Stimulated activated CD8-positive, alpha-beta memory T cell treated with anti-CD3 and anti-CD28 coated beads, Interleukin-4, amount 100 ng/mL, for 24 hours (primary cell): ENCODE results near the gene HDAC4.
A peak's percentile ranks its signal among the peaks of the same experiment; 100 is the strongest.

ENCODE experiments used
- DNase-seq: peaks from one replicate; pipeline ENCODE4 v3.0.0-alpha.2; 2020; ENCODE audit warnings: low read depth

The HDAC4 gene

GRCh38 chr2:239383759-239384156 lies 17.1 kb downstream of the HDAC4 start:
- DNase-seq: no peak

- no peak for DNase-seq
Observed at GRCh38 chr2:239383036-239383758, 17.6 kb downstream of the HDAC4 start.

- no peak for DNase-seq
Observed at GRCh38 chr2:239382384-239382880, 18.4 kb downstream of the HDAC4 start.

GRCh38 chr2:239381709-239382134 lies 19.1 kb downstream of the HDAC4 start:
- DNase-seq: no peak

GRCh38 chr2:239380831-239381708 lies 19.8 kb downstream of the HDAC4 start:
- DNase-seq: peak; percentile 44

- no peak for DNase-seq
Observed at GRCh38 chr2:239379641-239380170, 21.1 kb downstream of the HDAC4 start.

GRCh38 chr2:239378918-239379640 lies 21.7 kb downstream of the HDAC4 start:
- no peak for DNase-seq

GRCh38 chr2:239378021-239378917 lies 22.6 kb downstream of the HDAC4 start:
- DNase-seq: no peak

- no peak for DNase-seq
Observed at GRCh38 chr2:239377591-239377990, 23.2 kb downstream of the HDAC4 start.

- DNase-seq: no peak
Observed at GRCh38 chr2:239376942-239377531, 23.8 kb downstream of the HDAC4 start.

- no peak for DNase-seq
Observed at GRCh38 chr2:239376351-239376750, 24.5 kb downstream of the HDAC4 start.

- no peak for DNase-seq
Observed at GRCh38 chr2:239375278-239376061, 25.4 kb downstream of the HDAC4 start.

- no peak for DNase-seq
Observed at GRCh38 chr2:239374896-239375277, 25.9 kb downstream of the HDAC4 start.

GRCh38 chr2:239372835-239373234 lies 28.0 kb downstream of the HDAC4 start:
- DNase-seq: no peak

GRCh38 chr2:239371726-239372686 lies 28.8 kb downstream of the HDAC4 start:
- DNase-seq: no peak

- no peak for DNase-seq
Observed at GRCh38 chr2:239370876-239371725, 29.7 kb downstream of the HDAC4 start.

GRCh38 chr2:239370403-239370802 lies 30.4 kb downstream of the HDAC4 start:
- DNase-seq: no peak
